ENCODE results near the gene UNC13C.
A peak's percentile ranks its signal among the peaks of the same experiment; 100 is the strongest.
"Not testable (repeated sequence)": the region's sequence is repeated elsewhere in the genome, so short reads cannot be mapped to it uniquely, and the experiment has no call there.

The UNC13C gene

DNA sequence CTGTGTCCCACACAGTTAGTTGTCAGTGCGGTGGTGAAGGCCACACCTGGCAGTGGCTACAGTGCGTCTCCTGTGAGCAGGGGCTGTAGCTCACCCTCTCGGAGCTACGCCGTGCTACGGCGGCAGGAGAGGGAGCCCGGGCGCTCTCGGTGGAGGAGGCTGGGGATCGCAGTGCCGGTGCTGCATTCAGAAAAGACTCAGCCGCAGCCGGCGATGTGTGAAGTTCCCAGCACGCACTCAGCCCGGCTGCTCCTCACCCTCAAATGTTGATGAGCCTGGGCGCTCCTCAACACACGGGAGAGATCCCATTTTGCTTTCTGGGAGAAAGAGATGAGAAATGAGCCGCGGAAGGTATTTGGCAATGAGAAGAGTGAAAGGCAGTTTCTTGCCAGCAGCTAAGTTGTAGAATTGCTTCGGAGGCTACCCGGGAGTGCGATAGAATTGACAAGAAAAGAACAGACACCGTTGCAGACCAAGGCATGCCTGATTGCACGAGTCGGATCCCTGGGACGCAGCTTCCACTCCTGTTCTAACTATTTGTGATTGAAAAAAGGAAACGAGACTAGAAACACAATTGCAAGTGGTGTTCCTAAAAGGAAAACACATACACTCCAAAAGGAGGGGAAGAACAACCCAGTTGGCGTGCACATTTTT lies at the start of gene UNC13C:
UNC13C (plus strand) TSS at position 189 of the 654 bp plus-strand sequence. CDS start 34,463 bp downstream, outside the sequence.
- peak; percentile 45 for DNase-seq

DNA sequence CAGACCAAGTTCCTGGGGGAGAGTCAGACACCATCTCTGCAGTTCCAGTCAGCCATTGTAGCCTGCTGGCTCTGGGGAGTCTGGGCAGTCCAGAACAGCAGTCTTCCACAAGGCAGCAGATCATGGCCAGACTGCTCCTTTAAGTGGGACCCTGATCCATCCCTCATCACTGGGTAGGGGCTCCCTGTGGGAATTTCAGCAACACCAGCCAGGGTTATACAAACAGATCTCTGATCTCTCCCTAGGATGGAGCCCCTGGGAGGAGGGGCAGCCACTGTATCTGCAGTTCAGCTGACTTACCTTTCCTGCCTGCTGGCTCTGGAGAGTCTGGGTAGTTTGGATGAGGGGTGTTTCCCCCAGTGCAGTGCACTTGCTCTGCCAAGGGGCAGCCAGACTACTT lies 42.1 kb upstream of the UNC13C start:
- no peak for DNase-seq

DNA sequence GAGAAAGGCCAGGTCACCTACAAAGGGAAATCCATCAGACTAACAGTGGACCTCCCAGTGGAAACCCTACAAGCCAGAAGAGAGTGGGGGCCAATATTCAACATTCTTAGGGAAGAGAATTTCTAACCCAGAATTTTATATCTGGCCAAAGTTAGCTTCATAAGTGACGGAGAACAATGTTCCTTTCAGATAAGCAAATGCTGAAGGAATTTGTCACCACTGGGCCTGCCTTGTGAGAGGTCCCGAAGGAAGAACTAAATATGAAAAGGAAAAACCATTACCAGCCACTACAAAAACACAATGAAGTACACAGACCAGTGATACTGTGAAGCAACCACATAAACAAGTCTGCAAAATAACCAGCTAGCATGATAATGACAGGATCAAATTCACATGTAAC lies 40.6 kb upstream of the UNC13C start:
- not testable (repeated sequence) for DNase-seq

DNA sequence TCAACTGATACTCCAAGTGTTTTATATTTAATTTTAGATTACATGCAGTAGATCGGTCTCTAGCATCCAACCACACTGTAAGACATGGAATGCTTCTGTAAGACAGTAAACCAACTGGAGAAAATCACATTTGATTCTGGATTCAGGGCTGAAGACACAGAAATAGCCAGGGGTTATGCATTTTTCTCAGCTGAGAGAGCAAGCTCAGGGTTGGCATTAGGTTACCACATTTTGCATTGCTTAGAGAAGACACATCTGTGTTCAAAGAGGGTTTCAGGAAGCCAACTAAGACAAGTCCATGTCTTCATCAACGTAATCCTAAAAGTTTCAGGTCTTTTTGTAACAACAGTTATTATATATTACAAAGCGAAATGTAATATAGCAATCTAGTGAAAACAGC lies 27.7 kb upstream of the UNC13C start:
- DNase-seq: no peak

DNA sequence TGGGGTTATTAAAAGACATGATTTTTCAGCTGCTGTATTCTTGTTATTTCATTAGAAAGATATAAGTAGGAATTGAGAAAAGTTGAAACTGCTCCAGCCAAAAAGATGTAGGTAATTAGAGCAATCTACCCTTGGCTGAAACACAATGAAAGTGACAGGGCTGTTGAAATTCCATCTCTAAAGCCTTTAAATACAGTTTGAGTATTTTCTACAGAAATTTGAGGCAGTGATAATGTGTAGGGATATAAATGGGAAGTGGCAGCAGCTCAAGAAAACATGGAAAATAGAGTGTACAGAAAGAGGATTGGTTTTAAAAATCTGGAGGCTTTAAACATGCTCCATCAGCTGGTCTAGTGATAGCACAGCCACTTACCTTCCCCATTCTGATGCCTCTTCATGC lies 22.8 kb upstream of the UNC13C start:
- DNase-seq: no peak

DNA sequence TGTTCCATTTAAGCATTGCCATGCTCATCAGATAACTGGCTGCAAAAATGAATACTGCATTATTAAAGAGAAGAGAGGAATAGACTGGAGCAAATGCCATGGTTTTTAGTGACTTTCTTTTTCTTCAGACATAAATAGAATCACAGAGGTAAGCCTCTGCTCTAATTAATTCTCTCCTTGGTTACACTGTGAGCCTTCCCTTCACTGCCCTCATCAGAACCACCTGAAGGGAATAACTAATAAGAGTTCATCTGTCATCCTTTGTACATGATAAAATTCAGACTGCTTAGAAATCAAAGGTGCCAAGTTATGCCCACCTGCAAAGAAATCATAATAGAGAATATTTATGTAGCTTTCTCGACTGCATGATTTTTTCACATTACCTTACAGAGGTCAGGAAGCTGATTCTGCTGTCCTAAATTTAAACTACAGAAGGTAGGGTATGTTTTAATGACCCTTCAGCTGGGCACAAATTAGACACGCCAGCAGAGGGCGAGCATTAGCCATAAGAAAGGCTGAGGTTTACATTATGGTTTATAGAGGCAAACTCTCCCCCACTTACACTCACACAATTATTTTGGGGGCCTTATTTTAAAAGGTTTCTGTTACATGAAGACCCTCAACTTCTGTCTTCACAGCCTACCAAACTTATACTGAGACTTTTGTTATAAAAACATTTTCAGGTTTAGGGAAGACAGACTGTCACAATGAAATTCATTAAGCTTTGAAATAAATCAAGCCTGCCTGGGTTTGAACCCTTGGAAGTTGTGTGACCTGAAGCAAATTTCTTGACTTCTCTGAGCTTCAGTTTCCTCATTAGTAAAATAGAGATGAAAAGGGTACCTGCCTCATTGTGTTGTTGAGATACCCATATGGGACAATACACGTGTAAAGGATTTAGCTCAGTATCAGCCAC lies 15.3 kb upstream of the UNC13C start:
- DNase-seq: no peak

DNA sequence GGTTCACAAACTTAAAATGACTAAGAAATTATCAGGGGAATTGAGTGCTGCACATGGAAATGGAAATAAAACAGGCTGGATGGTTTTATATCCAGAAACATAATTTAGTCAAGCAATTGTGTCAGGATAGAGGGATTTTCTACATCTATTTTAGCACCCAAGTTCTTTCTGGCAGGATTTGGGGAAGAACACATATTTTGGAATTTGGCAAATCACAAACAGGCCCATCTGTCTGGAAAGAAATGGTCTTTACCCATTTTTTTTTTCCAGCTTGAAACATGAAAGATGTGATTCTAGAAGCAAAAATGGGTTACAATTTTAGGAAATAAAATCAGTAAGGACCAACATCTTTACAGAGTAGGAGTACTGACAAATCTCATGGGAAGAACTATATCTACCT lies 14.4 kb upstream of the UNC13C start:
- DNase-seq: no peak

DNA sequence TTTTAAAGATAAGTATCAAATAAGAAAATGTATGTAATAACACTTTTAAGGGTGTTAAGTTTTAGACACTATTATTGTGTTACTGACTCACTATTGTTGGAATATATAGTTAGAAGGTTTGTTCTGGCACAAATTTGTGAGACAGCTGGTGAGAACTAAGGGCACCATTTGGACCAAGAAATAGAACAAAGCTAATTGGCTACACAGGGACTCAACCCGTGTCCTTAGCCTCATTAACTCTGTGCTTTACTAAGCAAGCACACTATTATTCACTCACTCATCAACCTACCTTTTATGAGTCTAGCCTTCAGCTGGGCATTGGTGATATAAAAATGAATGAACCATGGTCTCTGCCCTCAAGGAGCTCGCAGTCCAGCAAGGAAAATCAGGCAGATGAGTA lies 4.1 kb upstream of the UNC13C start:
- no peak for DNase-seq

DNA sequence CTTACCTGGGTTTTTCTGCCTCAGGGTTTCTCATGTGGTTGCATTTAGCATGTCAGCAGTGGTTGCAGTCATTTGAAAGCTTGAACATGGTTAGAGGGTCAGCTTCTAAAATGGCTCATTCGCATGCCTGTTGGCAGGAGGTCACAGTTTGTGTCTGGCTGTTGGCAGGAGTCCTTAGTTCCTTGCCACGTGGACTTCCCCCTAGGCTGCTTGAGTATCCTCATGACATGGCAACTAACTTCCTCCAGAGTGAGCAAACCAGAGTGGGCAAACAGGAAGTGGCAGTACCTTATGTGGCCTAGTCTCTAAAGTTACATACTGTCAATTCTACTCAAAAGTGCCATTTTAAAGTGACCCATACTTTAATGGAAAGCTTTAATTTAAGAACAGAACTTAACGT lies 3.4 kb upstream of the UNC13C start:
- DNase-seq: no peak

DNA sequence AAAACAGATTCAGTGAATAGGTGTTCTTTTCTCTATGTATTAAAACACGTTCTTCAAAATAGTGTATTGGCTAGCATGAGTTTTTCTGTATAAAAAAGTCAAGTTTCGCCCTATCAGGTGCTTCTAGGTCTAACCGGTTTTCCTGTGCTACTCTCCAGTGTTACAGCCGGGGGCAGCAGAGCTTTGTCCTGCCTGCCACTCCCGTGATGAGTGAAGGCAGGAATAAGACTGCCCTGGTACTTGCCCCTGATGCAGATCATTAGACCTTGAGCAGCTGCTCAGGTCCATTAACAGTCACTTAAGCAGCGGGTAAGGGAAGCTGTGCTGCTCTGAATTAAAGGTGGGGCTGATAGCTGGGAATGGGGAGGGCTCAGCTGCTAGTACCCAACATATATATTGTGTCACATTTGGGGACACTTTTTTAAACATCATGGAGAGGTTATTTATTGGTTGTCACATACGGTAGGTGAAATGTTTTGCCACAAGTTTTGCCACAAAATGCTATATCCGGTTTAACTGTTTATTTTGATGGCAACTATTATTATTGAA lies 1.3 kb upstream of the UNC13C start:
- peak; percentile 75 for DNase-seq

DNA sequence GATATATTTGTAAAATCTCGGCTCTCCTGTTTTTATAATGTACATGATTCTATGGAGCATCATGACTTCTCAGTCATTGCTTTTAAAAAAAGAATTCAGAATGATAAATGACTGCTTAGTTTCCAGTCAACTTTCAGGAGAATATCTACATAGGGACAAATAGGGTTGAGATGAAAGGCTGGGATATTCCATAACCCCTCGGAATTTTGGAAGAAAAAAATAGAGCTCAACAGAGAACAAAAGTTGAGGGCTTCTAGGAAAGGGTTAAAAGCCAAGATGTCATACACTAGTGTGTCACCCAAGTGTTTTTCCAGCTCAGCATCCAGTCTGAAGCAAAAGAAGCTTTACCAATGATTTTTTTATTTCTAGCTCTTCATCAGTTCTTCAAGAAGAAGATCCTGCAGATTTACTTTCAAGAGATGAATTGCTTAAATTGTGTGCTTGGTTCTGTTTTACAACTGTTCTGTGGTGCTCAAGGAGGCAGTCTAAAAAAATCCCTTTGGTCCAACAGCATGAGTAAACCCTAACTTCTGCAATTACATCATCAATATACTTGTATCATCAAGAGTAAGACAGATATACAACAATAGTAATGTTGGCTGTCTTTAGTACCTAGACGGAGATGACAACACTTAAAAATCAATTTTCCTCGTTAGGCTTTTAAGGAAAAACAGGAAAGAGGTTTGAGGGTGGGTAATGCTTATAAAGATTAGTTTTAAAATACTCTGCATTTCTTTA lies 979 bp downstream of the UNC13C start:
- no peak for DNase-seq

DNA sequence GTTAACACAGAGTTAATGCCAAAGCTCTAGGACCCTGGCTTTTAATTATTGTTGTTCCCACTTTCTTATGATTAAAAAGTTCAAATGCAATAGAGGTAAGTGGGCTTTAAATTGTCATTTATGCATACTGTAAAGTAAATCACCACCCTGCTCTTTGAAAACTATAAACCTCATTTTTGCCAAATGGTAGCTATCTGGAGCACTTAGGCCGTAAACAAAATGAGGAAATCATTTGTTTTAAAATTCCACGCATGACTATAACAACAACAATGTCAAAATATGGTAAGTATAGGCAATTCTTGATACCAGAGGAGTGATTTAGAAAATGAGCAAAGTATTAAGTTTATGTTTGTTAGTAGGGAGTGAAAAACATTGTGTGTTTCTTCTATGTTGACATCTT lies 1.8 kb downstream of the UNC13C start:
- no peak for DNase-seq

DNA sequence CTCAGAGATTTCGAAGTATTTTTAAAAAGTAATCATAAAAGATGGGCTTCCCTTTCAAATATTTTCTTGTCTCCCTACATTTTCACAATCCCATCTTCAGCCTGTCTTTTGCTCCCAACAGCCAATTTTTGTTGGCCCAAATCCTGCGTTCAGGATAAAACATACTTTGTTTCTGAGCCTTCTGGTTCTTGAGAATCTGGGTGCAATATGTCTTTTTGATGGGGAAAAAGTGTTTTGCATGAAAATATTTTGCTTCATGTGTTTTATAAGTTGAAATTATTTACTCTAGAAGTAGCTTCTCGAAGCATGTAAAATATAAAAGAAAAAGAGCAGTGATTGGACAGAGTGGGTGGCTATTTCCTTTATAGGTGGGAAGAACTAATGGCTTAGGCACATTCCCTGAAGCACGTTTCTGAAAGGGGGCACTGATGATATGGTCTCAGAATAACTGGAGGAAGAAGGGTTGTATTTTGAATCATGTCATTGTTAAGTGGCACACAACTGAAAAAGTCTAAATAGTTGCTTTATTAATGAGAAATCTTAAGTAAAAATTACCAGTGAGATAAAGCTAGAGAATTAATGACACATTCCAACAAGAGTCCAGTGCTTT lies 3.9 kb downstream of the UNC13C start:
- no peak for DNase-seq

DNA sequence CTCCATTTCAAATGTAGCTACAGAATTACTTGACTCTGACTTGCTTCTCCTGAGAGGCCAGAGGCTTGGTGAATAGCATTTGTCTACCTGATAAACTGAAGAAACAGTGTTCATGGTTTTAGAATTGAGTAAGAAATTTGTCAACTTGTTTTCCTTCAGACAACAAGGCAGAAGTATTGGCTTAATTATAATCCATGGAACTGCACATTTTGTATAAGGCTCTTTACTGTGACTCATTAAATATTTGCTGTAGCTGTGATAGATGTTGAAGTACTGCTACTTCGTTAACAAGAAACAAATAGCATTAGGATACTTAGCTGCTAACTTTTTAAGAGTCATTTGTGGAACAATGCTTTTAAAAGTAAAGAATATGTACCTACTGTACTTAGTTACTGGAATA lies 4.6 kb downstream of the UNC13C start:
- no peak for DNase-seq

DNA sequence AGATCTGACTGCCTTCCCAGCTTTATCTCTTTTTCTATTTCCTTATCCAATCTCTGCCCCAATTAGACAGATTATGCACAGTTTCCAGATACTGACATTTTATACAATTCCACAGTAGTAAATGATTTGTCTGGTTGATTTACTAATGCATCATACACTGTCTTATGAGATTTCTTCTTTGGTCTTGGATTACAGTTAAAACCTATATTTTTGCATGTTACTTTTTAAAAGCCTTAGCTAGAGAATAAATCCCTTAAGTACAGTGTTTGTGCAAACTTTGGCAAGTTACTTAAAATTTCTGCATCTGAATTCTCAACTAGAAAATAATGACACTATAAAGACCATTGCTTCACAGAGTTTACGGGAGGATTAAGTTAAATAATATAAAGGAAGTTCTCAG lies 6.0 kb downstream of the UNC13C start:
- no peak for DNase-seq

DNA sequence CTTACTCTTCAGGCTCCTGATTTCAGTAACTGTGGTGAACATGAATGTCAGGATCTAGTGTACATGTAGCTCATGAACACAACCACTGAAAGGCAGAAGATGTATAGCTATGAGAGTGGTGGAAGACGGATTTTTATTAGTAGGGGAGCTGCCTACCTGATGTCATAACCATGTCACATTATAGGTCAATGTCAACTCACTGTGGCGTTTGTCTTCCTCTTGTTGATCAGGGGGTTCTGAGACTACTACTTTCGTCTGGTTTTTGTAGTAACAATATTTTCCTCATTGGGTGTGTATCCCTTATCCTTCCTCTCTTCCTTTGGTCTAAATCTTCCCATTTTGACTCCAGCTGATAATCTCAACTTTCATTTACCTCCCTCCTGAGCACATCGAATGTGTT lies 7.3 kb downstream of the UNC13C start:
- DNase-seq: no peak

DNA sequence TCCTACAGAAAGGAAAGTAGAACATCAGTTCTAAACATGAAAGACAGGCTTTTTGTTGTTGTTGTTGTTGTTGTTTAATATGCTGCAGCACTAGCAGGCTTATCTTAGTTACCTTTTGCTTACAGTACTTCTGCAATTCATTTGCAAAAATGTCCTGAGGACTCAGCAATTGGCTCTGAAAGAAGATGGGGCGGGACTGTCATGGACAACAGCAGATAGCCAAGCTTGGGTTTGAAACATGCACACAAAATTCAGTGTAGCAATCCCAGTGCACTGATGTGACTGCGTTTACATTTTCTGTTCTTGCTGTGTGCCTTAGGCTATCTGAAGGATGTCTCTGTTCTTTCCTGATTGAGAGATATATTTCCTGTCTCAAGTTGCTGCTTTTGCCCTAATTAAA lies 9.2 kb downstream of the UNC13C start:
- DNase-seq: no peak

DNA sequence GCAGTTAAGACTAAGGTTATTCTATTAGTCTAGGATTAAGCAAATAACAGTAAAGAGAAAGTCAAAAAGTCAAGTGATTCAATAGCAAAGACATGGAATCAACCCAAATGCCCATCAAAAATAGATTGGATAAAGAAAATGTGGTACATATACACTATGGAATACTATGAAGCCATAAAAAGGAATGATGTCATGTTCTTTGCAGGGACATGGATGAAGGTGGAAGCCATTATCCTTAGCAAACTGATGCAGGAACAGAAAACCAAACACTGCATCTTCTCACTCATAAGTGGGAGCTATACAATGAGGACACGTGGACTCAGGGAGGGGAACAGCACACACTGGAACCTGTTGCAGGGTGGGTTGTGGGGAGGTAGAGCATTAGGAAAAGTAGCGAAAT lies 29.0 kb downstream of the UNC13C start:
- no peak for DNase-seq

DNA sequence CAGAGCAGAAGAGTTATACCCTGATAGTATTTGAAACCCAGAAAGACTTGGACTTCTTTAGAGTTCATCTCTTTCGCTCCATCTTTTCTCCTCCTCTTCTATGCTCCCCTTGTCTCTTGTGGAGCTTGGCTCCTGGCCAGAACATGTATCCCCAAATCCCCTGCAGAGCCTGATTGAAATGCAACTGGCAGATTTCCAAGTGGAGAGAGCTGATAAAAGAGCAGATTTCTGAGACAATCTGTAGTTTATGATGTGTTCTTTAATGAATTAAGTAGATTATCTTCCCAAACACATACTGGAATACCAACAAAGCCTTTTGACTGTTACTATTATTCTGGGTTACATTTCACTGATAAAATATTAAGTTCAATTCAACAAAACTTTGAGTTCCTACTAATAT lies 33.4 kb downstream of the UNC13C start:
- DNase-seq: no peak

DNA sequence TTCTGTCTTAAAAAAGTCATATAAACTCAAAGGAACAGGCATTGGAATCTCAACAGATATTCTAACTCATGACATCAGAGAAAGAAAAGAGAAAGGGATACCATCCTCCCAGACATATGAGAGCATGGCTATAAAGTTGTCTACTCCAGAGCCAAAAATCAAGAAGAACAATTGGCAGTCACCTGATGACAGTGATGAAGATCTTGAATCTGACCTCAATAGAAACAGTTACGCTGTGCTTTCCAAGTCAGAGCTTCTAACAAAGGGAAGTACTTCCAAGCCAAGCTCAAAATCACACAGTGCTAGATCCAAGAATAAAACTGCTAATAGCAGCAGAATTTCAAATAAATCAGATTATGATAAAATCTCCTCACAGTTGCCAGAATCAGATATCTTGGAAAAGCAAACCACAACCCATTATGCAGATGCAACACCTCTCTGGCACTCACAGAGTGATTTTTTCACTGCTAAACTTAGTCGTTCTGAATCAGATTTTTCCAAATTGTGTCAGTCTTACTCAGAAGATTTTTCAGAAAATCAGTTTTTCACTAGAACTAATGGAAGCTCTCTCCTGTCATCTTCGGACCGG lies 35.9 kb downstream of the UNC13C start:
- DNase-seq: no peak

DNA sequence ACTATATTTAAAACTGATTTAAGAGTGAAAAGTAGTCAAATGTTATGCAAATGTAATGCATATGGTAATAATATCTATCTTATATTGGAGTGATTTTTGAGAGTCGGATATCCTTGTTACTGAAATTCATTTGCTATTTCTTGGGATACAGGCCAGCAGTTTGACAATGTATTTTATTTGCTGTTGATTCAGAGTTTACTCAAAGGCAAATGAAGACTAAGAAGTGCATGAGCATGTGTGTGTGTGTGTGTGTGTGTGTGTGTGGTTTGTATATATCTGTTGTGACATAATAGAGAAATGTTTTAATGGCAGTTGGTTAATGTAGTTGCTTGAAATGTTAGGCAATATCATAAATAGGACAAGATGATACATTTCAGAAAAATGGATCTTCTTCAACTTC lies 39.0 kb downstream of the UNC13C start:
- DNase-seq: no peak

DNA sequence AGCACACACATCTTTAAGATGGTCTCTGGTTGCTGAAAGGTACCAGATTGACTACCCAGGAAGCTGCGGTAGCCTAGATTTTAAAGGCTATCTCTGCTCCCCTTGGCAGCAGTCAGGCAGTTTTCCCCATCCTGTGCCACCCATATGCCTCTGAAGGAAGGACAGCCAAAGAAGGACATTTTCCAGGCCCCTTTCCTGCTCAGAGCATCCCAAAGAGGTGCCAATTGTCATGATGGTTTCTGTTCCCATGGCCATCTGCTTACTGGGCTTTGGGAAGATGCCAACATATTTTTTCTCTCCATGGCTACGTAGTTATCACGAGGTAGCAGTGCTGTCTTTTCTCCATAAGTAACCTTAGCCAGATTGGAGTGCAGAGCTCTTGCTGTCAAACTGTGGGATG lies 39.7 kb downstream of the UNC13C start:
- no peak for DNase-seq

DNA sequence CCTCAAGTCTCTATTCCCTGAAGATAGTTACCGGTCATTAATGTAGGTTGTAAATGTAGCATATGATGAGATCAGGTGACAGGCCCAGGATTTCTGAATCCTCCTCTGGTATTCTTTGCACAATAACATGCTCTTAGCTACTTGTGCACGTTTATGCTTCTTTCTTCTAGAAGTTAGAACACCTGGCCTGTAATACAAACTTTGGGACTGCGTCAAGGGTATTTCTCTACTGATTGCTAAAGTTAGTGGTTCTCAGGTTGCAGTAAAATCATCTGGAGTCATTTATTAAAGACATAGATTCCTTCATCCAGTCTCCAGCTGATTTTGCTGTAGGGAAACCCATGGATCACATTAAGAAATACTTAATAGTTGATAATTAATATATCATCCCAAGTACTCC lies 48.0 kb downstream of the UNC13C start:
- no peak for DNase-seq
